H4 (cell line): ENCODE measurements around the gene RELB. TPM values are rescaled to one million over a fixed set of nuclear protein-coding genes. Genes with fewer than 3 reads are reported as not detected.
"Not testable (repeated sequence)": the region's sequence is repeated elsewhere in the genome, so short reads cannot be mapped to it uniquely, and the experiment has no call there.

ENCODE experiments used
- DNase-seq: peaks from one replicate; pipeline ENCODE4 v3.0.0-alpha.2; 2015; ENCODE audit warnings: low spot score
- total RNA-seq: library from RNA; depleted of rRNA; stranded (reverse); fragments of >200 nt; shearing (Covaris generic); gene quantifications from 2 replicates; pipeline ENCODE4 v1.2.3, GENCODE V29; 2014; rRNA removed

The RELB gene
- 0.78 and 0.81 TPM in 2 replicates for total RNA-seq

GRCh38 chr19:45001087-45001739 lies at the start of gene RELB:
Gene RELB (plus strand): TSS chr19:45001464. CDS start chr19:45001580, 116 bp downstream.
- DNase-seq, result peak; percentile 73

GRCh38 chr19:44954278-44954648 lies 47.0 kb upstream of the RELB start:
- no peak for DNase-seq

- peak; percentile 90 for DNase-seq
Measured at GRCh38 chr19:44954649-44955504, 46.4 kb upstream of the RELB start, which contains the start of gene CLPTM1. Gene CLPTM1 (plus strand): TSS chr19:44955380. CDS start chr19:44955396, 16 bp downstream.

- no peak for DNase-seq
Measured at GRCh38 chr19:44955505-44956439, 45.5 kb upstream of the RELB start.

- no peak for DNase-seq
Measured at GRCh38 chr19:44957526-44957925, 43.7 kb upstream of the RELB start.

GRCh38 chr19:44958090-44958489 lies 43.2 kb upstream of the RELB start:
- no peak for DNase-seq

- DNase-seq, result no peak
Measured at GRCh38 chr19:44959691-44960090, 41.6 kb upstream of the RELB start.

- DNase-seq, result no peak
Measured at GRCh38 chr19:44960906-44961728, 40.1 kb upstream of the RELB start.

- DNase-seq, result no peak
Measured at GRCh38 chr19:44961821-44962220, 39.4 kb upstream of the RELB start.

- DNase-seq, result no peak
Measured at GRCh38 chr19:44968118-44968517, 33.1 kb upstream of the RELB start.

- no peak for DNase-seq
Measured at GRCh38 chr19:44968670-44969069, 32.6 kb upstream of the RELB start.

GRCh38 chr19:44969437-44969836 lies 31.8 kb upstream of the RELB start:
- DNase-seq, result no peak

GRCh38 chr19:44971451-44971850 lies 29.8 kb upstream of the RELB start:
- DNase-seq, result not testable (repeated sequence)

- no peak for DNase-seq
Measured at GRCh38 chr19:44972802-44973201, 28.5 kb upstream of the RELB start.

- no peak for DNase-seq
Measured at GRCh38 chr19:44973982-44974735, 27.1 kb upstream of the RELB start.

GRCh38 chr19:44974857-44975256 lies 26.4 kb upstream of the RELB start:
- no peak for DNase-seq

- no peak for DNase-seq
Measured at GRCh38 chr19:44975444-44975843, 25.8 kb upstream of the RELB start.

- DNase-seq, result no peak
Measured at GRCh38 chr19:44984005-44984404, 17.3 kb upstream of the RELB start.

GRCh38 chr19:44985445-44985844 lies 15.8 kb upstream of the RELB start:
- DNase-seq, result no peak

- DNase-seq, result no peak
Measured at GRCh38 chr19:44986389-44986788, 14.9 kb upstream of the RELB start.
